ENCODE measurements around the gene COX7B2.

- TF ChIP-seq ZNF274 (IDR thresholded peaks at IDR 0.05; ENCODE audit: low read depth, low read length), result no peak
- no peak for TF ChIP-seq YY1 (IDR thresholded peaks at IDR 0.05; ENCODE audit: insufficient read depth, insufficient read length)
- TF ChIP-seq SUZ12 (IDR thresholded peaks at IDR 0.05; ENCODE audit: extremely low read depth, insufficient read depth, insufficient read length), result no peak
These were observed 90.4 kb downstream of the COX7B2 start for GRCh38 chr4:46818604-46819003.
